ENCODE data around the gene TANGO6. TPM values are rescaled to one million over a fixed set of nuclear protein-coding genes. Genes with fewer than 3 reads are reported as not detected.

Gene TANGO6
- polyA plus RNA-seq (2013) = 2.2 TPM

DNA sequence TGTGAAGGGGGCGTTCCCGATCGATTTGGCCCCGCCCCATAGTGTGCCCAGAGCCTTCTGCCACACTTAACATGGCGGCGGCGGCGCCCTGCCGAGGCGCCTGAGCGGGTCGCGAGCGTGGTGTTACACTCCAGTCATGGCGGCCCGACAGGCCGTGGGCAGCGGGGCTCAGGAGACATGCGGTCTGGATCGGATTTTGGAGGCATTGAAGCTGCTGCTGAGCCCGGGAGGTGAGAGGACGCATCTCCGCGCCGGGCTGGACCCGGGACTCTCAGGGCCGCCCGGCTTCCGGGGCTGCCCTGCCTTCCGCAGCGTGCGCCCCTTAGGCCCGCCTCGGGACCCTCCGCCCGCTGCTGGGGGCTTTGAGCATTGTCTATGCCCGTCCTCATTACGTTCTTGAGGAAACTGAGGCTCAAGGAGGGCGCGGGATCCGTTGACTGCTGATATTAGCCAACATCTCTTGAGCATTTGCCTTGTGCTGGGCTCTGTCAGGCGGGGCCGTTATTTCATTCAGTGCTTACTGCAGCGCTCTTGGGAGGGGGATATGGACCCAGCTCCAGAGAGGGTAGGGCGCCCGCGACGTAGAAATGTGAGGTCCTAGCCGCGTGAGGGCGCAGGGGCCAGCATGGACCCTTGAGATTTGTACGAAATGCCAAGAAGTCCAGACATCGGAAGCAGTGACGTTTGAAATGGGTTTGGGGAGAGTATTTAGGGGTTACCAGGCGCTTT is at the start of gene TANGO6:
TSS of gene TANGO6 (plus strand) at position 50 of the 729 bp plus-strand sequence. CDS start at position 137, 87 bp downstream.
- Histone ChIP-seq H3K9me3 (ENCODE audit: control extremely low read depth in 1 of 5, control insufficient read depth in 4 of 5, insufficient read depth in 2 of 5, low read depth in 1 of 5, low read length in 4 of 5) (no peaks in the 10 kb centered on the region), H3K27ac (ENCODE audit: insufficient read depth in 1 of 2, low read depth in 1 of 2, low read length in 2 of 2, poor library complexity in 1 of 2, severe bottlenecking in 2 of 2) (peak within 1 kb of the TSS in 1 of 2 experiments; percentile 81), H3K4me1 (ENCODE audit: control extremely low read depth in 1 of 4, control insufficient read depth in 4 of 4, insufficient read depth in 4 of 4, low read length in 3 of 4) (peaks cover 3 to 11% (median 7%) of the 10 kb centered on the region in 4 experiments), H3K27me3 (replicated peaks in 2 of 5; ENCODE audit: control insufficient read depth in 4 of 5, insufficient read depth in 5 of 5, low read length in 4 of 5) (peaks cover 0 to 19% (median 0%) of the 10 kb centered on the region in 5 experiments), H3K4me3 (ENCODE audit: control insufficient read depth in 1 of 7, extremely low read depth in 1 of 7, insufficient read depth in 4 of 7, low read depth in 2 of 7, low read length in 6 of 7) (peak within 1 kb of the TSS; percentile 84 to 99 (median 90)), H3K36me3 (ENCODE audit: control insufficient read depth in 4 of 4, insufficient read depth in 4 of 4, low read length in 3 of 4) (no peaks in the 10 kb centered on the region)
- under 1% methylated on average over 52 of the region's 55 CpGs for WGBS (ENCODE audit: insufficient coverage)
- DNase-seq = peak; percentile 86 to 90 (median 87)
- CTCF ChIA-PET = interaction anchor here (0.5 to 5.2 kb wide), 8 partner anchors 10 to 289 kb away, joined by 3 to 31 read pairs (median 4); partner anchors contain the start of genes CHTF8 and UTP4
- POLR2A ChIA-PET = interaction anchor here (0.8 kb wide), 1 partner anchor 19 kb away, joined by 3 read pairs; no protein-coding TSS in a partner anchor

DNA sequence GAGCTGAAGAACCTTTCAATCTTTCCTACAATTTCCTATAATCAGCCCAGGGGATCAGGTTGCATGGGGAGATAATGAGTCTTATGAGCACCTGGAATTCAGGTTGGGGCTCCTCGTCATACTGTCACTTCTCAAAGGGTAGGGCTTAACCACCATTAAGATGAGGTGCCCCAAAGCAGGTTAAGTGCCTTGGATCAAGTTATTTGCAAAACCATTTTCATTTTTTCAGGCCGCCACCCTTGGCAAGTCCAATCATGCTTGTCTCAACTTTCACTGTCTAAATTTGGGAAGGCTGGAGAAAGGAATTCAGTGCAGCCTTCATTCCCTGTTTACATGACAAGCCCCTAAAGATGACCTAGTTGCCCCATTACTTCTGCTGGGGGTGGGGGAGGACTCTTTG is 44.9 kb upstream of the TANGO6 start:
- Histone ChIP-seq H3K4me3 (ENCODE audit: control insufficient read depth in 1 of 7, extremely low read depth in 1 of 7, insufficient read depth in 4 of 7, low read depth in 2 of 7, low read length in 6 of 7) (no peak overlapping the region), H3K4me1 (ENCODE audit: control extremely low read depth in 1 of 4, control insufficient read depth in 4 of 4, insufficient read depth in 4 of 4, low read length in 3 of 4) (peaks cover 0 to under 1% (median 0%) of the 10 kb centered on the region in 4 experiments), H3K9me3 (ENCODE audit: control extremely low read depth in 1 of 5, control insufficient read depth in 4 of 5, insufficient read depth in 2 of 5, low read depth in 1 of 5, low read length in 4 of 5) (no peaks in the 10 kb centered on the region), H3K27ac (ENCODE audit: insufficient read depth in 1 of 2, low read depth in 1 of 2, low read length in 2 of 2, poor library complexity in 1 of 2, severe bottlenecking in 2 of 2) (no peak overlapping the region), H3K27me3 (replicated peaks in 2 of 5; ENCODE audit: control insufficient read depth in 4 of 5, insufficient read depth in 5 of 5, low read length in 4 of 5) (peaks cover 0 to 2% (median 0%) of the 10 kb centered on the region in 5 experiments), H3K36me3 (ENCODE audit: control insufficient read depth in 4 of 4, insufficient read depth in 4 of 4, low read length in 3 of 4) (no peaks in the 10 kb centered on the region)
- DNase-seq = no peak
- WGBS (ENCODE audit: insufficient coverage) = 86% methylated on average over 2 of the region's 2 CpGs
- CTCF ChIA-PET = interaction anchor here (0.6 to 2.1 kb wide), 7 partner anchors 16 to 271 kb away, joined by 3 to 8 read pairs (median 3); no protein-coding TSS in a partner anchor
- POLR2A ChIA-PET = no interaction called here

DNA sequence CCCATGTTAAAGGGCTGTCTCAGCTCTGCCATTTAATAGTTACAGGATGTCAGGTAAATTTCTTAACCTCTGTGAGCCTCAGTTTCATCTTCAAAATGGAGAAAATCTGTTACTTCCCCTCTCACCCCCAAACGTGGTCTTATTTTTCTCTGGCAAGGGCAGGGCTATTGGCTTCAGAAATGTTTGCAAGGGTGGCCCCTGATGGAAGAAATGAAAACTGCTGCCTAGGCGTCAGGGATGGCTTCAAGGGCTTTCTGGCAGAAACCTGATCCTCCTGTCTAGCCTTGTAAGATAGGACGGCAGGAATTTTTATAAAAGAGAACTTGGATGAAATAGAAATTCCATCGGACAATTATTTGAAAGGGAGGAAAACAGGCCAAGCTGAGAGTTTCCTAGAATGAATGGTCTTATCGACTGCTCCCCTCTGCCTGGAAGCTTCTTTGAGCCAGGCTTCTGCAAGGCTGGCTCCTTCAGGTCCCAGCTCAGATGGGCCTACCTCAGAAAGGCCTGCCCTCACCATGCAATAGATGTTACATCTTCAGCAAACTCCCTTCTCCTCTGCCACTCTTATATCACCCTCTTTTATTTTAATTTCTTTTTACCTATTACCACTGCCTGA is 43.0 kb upstream of the TANGO6 start:
- Histone ChIP-seq H3K4me1 (ENCODE audit: control extremely low read depth in 1 of 4, control insufficient read depth in 4 of 4, insufficient read depth in 4 of 4, low read length in 3 of 4) (no peaks in the 10 kb centered on the region), H3K9me3 (ENCODE audit: control extremely low read depth in 1 of 5, control insufficient read depth in 4 of 5, insufficient read depth in 2 of 5, low read depth in 1 of 5, low read length in 4 of 5) (no peaks in the 10 kb centered on the region), H3K36me3 (ENCODE audit: control insufficient read depth in 4 of 4, insufficient read depth in 4 of 4, low read length in 3 of 4) (no peaks in the 10 kb centered on the region), H3K27me3 (replicated peaks in 2 of 5; ENCODE audit: control insufficient read depth in 4 of 5, insufficient read depth in 5 of 5, low read length in 4 of 5) (peaks cover 0 to 2% (median 0%) of the 10 kb centered on the region in 5 experiments), H3K4me3 (ENCODE audit: control insufficient read depth in 1 of 7, extremely low read depth in 1 of 7, insufficient read depth in 4 of 7, low read depth in 2 of 7, low read length in 6 of 7) (no peak overlapping the region), H3K27ac (ENCODE audit: insufficient read depth in 1 of 2, low read depth in 1 of 2, low read length in 2 of 2, poor library complexity in 1 of 2, severe bottlenecking in 2 of 2) (no peak overlapping the region)
- 14% methylated on average over 4 of the region's 5 CpGs for WGBS (ENCODE audit: insufficient coverage)
- ChIA-PET CTCF (interaction anchor here (0.7 to 3.1 kb wide), 17 partner anchors 12 to 324 kb away, joined by 3 to 9 read pairs (median 4); no protein-coding TSS in a partner anchor), POLR2A (interaction anchor here (0.7 kb wide), 1 partner anchor 94 kb away, joined by 4 read pairs; no protein-coding TSS in a partner anchor)
- DNase-seq = peak; percentile 60 to 87 (median 86)

DNA sequence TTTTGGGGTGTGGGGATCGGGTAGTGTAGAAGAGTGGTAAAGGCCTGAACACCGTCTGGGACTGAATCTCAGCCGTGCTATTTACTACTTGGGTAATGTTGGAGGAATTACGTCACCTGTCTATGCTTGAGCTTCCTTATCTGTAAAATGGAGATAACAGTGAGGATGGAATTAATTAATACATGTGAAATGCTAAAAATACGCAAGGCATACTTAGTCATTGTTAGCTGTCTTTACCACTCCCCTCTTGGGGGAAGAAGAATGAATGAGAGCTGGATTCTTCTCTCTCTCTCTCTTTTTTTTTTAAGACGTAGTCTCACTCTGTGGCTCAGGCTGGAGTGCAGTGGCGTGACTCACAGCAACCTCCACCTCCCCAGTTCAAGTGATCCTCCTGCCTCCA is 41.1 kb upstream of the TANGO6 start:
- 96% methylated on average over 5 of the region's 7 CpGs for WGBS (ENCODE audit: insufficient coverage)
- ChIA-PET CTCF (interaction anchor here (1.0 to 3.1 kb wide), 7 partner anchors 14 to 211 kb away, joined by 3 to 14 read pairs (median 6); no protein-coding TSS in a partner anchor), POLR2A (no interaction called here)
- no peak for DNase-seq
- no peaks in the 10 kb centered on the region for H3K9me3 ChIP-seq (ENCODE audit: control extremely low read depth in 1 of 5, control insufficient read depth in 4 of 5, insufficient read depth in 2 of 5, low read depth in 1 of 5, low read length in 4 of 5)
- no peak overlapping the region for H3K4me3 ChIP-seq (ENCODE audit: control insufficient read depth in 1 of 7, extremely low read depth in 1 of 7, insufficient read depth in 4 of 7, low read depth in 2 of 7, low read length in 6 of 7)
- H3K27ac ChIP-seq (ENCODE audit: insufficient read depth in 1 of 2, low read depth in 1 of 2, low read length in 2 of 2, poor library complexity in 1 of 2, severe bottlenecking in 2 of 2) = no peak overlapping the region
- H3K4me1 ChIP-seq (ENCODE audit: control extremely low read depth in 1 of 4, control insufficient read depth in 4 of 4, insufficient read depth in 4 of 4, low read length in 3 of 4) = no peaks in the 10 kb centered on the region
- peaks cover 0 to 6% (median 0%) of the 10 kb centered on the region in 5 experiments for H3K27me3 ChIP-seq (replicated peaks in 2 of 5; ENCODE audit: control insufficient read depth in 4 of 5, insufficient read depth in 5 of 5, low read length in 4 of 5)
- H3K36me3 ChIP-seq (ENCODE audit: control insufficient read depth in 4 of 4, insufficient read depth in 4 of 4, low read length in 3 of 4) = no peaks in the 10 kb centered on the region

DNA sequence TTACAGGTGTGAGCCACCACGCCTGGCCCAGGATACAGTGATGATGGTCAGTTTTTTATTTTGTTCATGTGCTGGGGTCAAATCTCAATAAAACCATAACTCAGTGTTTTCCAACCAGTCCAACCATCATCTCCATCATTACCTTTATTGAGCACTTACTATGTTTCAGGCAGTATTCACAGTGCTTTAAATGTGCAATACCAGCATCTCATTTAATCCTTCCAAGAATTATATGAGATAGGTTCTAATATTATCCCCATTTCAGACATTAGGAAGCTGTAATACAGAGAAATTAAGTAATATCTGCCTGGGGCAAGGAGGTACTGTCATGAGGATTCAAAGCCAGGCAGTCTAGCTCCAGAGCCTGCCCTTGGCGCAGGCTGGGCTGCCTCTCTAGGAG is 36.9 kb upstream of the TANGO6 start:
- H3K4me3 ChIP-seq (ENCODE audit: control insufficient read depth in 1 of 7, extremely low read depth in 1 of 7, insufficient read depth in 4 of 7, low read depth in 2 of 7, low read length in 6 of 7) = no peak overlapping the region
- H3K27ac ChIP-seq (ENCODE audit: insufficient read depth in 1 of 2, low read depth in 1 of 2, low read length in 2 of 2, poor library complexity in 1 of 2, severe bottlenecking in 2 of 2) = no peak overlapping the region
- no peaks in the 10 kb centered on the region for H3K36me3 ChIP-seq (ENCODE audit: control insufficient read depth in 4 of 4, insufficient read depth in 4 of 4, low read length in 3 of 4)
- WGBS (ENCODE audit: insufficient coverage) = 83% methylated on average over 1 of the region's 2 CpGs
- DNase-seq = no peak
- H3K4me1 ChIP-seq (ENCODE audit: control extremely low read depth in 1 of 4, control insufficient read depth in 4 of 4, insufficient read depth in 4 of 4, low read length in 3 of 4) = no peaks in the 10 kb centered on the region
- peaks cover 0 to 4% (median 0%) of the 10 kb centered on the region in 5 experiments for H3K27me3 ChIP-seq (replicated peaks in 2 of 5; ENCODE audit: control insufficient read depth in 4 of 5, insufficient read depth in 5 of 5, low read length in 4 of 5)
- CTCF ChIA-PET = interaction anchor here (2.1 kb wide), 1 partner anchor 216 kb away, joined by 5 read pairs; no protein-coding TSS in a partner anchor
- H3K9me3 ChIP-seq (ENCODE audit: control extremely low read depth in 1 of 5, control insufficient read depth in 4 of 5, insufficient read depth in 2 of 5, low read depth in 1 of 5, low read length in 4 of 5) = no peaks in the 10 kb centered on the region
- POLR2A ChIA-PET = no interaction called here

DNA sequence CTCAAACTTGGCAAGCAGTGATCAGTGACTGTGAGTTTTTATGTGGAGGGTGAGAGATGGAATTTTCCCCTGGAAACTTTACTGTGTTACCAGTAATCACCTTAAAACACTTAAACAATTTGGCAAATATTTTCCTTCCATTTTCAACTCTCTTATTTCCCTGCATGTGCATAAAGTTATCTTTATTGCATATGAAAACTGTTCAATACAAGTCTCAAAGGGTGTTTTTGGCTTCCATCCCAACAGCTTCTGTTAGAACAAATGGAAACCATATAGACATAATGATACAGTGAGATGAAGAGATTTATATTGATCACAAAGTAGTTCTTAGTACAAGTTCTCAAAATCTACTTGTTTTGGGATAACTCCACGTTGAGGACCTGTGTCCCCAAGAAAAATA is 36.4 kb upstream of the TANGO6 start:
- no peak for DNase-seq
- POLR2A ChIA-PET = no interaction called here
- H3K27ac ChIP-seq (ENCODE audit: insufficient read depth in 1 of 2, low read depth in 1 of 2, low read length in 2 of 2, poor library complexity in 1 of 2, severe bottlenecking in 2 of 2) = no peak overlapping the region
- no peaks in the 10 kb centered on the region for H3K36me3 ChIP-seq (ENCODE audit: control insufficient read depth in 4 of 4, insufficient read depth in 4 of 4, low read length in 3 of 4)
- no peaks in the 10 kb centered on the region for H3K4me1 ChIP-seq (ENCODE audit: control extremely low read depth in 1 of 4, control insufficient read depth in 4 of 4, insufficient read depth in 4 of 4, low read length in 3 of 4)
- no peak overlapping the region for H3K4me3 ChIP-seq (ENCODE audit: control insufficient read depth in 1 of 7, extremely low read depth in 1 of 7, insufficient read depth in 4 of 7, low read depth in 2 of 7, low read length in 6 of 7)
- WGBS (ENCODE audit: insufficient coverage) = 90% methylated on average over 1 of the region's 1 CpG
- H3K9me3 ChIP-seq (ENCODE audit: control extremely low read depth in 1 of 5, control insufficient read depth in 4 of 5, insufficient read depth in 2 of 5, low read depth in 1 of 5, low read length in 4 of 5) = no peaks in the 10 kb centered on the region
- peaks cover 0 to 4% (median 0%) of the 10 kb centered on the region in 5 experiments for H3K27me3 ChIP-seq (replicated peaks in 2 of 5; ENCODE audit: control insufficient read depth in 4 of 5, insufficient read depth in 5 of 5, low read length in 4 of 5)
- CTCF ChIA-PET = interaction anchor here (2.1 kb wide), 1 partner anchor 217 kb away, joined by 5 read pairs; no protein-coding TSS in a partner anchor
